ENCODE results near the gene OGFOD3.
"Not testable (repeated sequence)": the region's sequence is repeated elsewhere in the genome, so short reads cannot be mapped to it uniquely, and the experiment has no call there.

The OGFOD3 gene, protein sequence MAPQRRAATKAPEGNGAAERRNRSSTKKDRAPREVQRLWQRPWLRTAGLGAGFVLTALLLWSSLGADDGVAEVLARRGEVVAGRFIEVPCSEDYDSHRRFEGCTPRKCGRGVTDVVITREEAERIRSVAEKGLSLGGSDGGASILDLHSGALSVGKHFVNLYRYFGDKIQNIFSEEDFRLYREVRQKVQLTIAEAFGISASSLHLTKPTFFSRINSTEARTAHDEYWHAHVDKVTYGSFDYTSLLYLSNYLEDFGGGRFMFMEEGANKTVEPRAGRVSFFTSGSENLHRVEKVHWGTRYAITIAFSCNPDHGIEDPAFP

DNA sequence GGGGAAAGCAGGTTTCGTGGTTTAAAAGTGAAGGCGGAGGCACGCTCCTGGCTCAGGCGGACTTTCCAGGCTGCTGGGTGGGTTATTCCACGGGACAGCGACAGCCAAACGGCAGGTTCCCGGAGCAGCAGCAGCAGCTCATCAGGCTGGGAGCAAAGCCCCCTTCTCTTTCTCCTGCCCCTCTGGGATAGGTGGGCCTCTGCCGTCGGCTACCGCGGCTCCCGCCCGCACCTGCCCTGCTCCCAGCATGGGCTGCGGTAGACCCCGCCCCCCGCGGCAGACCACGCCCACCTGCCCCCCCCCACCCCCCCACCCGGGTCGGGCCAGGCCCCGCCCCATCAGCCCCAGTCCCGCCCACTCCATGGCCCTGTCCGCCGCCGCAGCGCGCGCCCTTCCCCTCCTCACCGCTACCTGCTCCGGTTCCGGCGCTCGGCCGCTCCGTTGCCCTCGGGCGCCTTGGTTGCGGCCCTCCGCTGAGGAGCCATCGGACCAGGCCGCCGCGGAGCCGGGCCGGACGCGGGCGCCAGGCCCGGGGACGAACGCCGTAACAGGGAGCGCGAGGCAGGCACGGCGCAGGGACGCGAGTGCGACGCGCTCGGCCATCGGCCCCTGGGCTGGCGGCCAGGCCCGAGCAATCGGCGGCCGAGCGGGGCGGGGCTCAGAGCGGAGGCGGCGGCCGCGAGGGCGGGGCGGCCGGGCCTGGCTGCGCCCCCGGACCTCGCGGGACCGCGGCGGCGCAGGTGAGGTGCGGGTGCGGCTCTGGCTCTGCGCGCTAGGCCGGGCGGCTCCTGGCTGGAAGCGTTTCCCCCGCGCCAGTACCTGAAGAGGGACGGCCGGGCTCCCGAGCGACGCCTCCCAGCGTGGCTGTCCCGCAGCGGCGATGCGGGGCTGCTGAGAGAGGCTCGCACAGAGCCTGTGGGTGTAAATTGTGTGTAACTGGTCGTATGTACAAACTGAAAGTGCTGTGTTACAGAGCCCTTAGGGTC is at the start of gene OGFOD3, which contains the start of gene HEXD:
Gene OGFOD3 (minus strand): TSS at position 586 of the 986 bp plus-strand sequence. CDS start 101 bp downstream, at position 485.
Gene HEXD (plus strand): TSS at position 347 of the 986 bp plus-strand sequence. CDS start 1,453 bp downstream, outside the sequence.
- H3K4me1 ChIP-seq (ENCODE audit: insufficient read depth, low read length) = no peaks in the 10 kb centered on the region
- no peak within 1 kb of the TSS for H3K27ac ChIP-seq (ENCODE audit: low read length)
- peak within 1 kb of the TSS; percentile 83 for H3K4me3 ChIP-seq (ENCODE audit: low read length)
- H3K9ac ChIP-seq (ENCODE audit: low read depth, low read length) = peak within 1 kb of the TSS; percentile 77; the same call in 1 of the 2 replicates
- no peaks in the 10 kb centered on the region; the same call in 1 of the 2 replicates for H3K9me3 ChIP-seq (ENCODE audit: insufficient read depth, low read depth, low read length)
- peaks cover 10% of the 10 kb centered on the region; the same call in 1 of the 2 replicates for H3K36me3 ChIP-seq (ENCODE audit: insufficient read depth, low read depth, low read length)
- H3K27me3 ChIP-seq (ENCODE audit: insufficient read depth, low read length) = peaks cover 10% of the 10 kb centered on the region; the same call in 1 of the 2 replicates

DNA sequence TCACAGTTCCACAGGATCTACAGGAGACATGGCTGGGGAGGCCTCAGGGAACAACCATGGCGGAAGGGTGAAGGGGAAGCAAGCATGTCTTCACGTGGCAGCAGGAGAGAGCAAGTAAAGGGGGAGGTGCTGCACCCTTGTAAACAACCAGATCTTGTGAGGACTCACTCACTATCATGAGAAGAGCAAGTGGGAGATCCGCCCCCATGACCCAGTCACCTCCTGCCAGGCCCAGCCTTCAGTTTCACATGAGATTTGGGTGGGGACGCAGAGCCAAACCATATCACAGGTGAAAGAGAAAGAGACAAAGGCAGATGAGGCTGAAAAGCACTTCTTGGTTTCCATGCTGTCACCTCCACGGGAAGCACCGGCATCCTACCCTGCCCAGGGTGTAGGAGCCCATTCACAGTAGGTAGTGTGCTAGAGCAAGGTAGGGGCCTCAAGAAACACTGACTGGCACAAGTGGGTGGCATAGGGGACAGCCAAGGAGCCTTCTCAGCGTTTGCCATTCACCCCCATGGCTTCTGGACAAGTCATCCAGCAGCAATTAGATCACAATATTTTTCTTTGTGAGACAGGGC is 46.7 kb upstream of the OGFOD3 start:
- Histone ChIP-seq H3K9me3 (ENCODE audit: insufficient read depth, low read depth, low read length) (no peaks in the 10 kb centered on the region), H3K4me1 (ENCODE audit: insufficient read depth, low read length) (no peaks in the 10 kb centered on the region), H3K27me3 (ENCODE audit: insufficient read depth, low read length) (no peaks in the 10 kb centered on the region), H3K9ac (ENCODE audit: low read depth, low read length) (no peak overlapping the region), H3K36me3 (ENCODE audit: insufficient read depth, low read depth, low read length) (peaks cover 75% of the 10 kb centered on the region), H3K4me3 (ENCODE audit: low read length) (no peak overlapping the region), H3K27ac (ENCODE audit: low read length) (no peak overlapping the region)

DNA sequence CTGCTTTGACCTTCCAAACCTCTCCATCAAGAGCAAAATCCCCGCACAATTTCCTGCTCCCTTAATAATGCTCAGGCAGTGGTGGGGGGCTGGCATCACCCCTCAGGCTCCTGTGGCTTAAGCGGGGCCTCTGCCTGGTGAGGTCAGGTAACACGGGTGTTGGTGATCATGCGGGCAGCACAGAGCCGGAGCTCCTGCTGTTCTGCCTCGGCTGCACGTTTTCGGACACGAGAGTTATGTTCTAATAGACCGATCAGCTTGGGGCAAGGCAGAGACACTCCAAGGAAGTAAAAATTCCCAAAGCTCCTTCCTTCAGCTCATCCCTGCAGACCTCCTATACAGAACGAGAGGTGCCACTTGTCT is 46.2 kb upstream of the OGFOD3 start:
- H3K4me1 ChIP-seq (ENCODE audit: insufficient read depth, low read length) = no peaks in the 10 kb centered on the region
- no peak overlapping the region for H3K9ac ChIP-seq (ENCODE audit: low read depth, low read length)
- H3K27me3 ChIP-seq (ENCODE audit: insufficient read depth, low read length) = no peaks in the 10 kb centered on the region
- H3K27ac ChIP-seq (ENCODE audit: low read length) = no peak overlapping the region
- no peak overlapping the region for H3K4me3 ChIP-seq (ENCODE audit: low read length)
- peaks cover 69% of the 10 kb centered on the region for H3K36me3 ChIP-seq (ENCODE audit: insufficient read depth, low read depth, low read length)
- H3K9me3 ChIP-seq (ENCODE audit: insufficient read depth, low read depth, low read length) = no peaks in the 10 kb centered on the region

DNA sequence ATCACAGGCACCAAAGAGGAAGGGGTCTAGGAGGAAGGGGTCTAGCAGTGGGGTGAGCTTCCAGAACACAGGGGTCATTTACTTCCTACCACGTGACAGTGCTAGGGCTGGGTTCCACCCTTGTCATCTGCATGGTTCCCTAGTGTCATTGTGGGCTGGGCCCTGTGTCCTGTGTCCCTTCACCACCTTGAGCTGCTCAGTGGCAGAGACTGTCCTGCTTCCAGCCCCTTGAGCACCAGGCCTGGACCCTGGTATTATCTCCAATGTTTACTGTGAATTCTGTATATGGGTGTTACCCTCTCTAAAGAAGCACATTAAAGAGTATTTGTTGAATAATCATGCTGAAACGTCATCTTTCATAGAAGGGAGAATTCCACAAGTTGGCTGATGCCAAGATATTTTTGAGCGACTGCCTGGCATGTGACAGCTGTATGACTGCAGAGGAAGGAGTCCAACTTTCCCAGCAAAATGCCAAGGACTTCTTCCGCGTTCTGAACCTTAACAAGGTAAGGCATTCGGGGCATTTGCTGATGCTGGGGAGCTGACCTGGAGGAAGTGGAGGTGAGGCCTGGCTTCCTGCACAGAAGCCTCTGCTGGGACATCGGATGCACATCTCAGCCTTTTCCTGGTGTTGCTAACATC is 45.7 kb upstream of the OGFOD3 start:
- no peaks in the 10 kb centered on the region for H3K9me3 ChIP-seq (ENCODE audit: insufficient read depth, low read depth, low read length)
- peaks cover 64% of the 10 kb centered on the region for H3K36me3 ChIP-seq (ENCODE audit: insufficient read depth, low read depth, low read length)
- no peak overlapping the region for H3K27ac ChIP-seq (ENCODE audit: low read length)
- H3K9ac ChIP-seq (ENCODE audit: low read depth, low read length) = no peak overlapping the region; the same call in 1 of the 2 replicates
- no peaks in the 10 kb centered on the region for H3K27me3 ChIP-seq (ENCODE audit: insufficient read depth, low read length)
- H3K4me1 ChIP-seq (ENCODE audit: insufficient read depth, low read length) = no peaks in the 10 kb centered on the region
- H3K4me3 ChIP-seq (ENCODE audit: low read length) = no peak overlapping the region

DNA sequence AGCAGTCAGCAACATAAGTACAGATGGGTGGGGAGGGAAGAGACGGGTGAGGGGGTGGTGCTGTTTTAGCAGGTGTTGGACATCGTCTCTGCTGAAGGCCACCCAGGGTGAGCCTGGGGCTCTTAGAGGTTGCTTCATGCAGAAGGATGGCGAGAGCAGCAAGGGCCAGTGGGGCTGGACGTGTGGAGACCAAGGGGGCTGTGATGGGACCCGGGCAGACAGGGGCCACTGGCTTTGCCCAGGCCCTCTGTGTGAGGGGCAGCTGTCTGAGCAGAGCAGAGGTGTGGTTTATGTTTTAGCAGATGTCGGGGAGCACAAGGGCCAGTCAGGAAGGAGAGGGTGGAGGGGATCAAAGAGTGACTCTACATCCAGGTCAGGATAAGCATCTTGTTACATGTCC is 45.0 kb upstream of the OGFOD3 start:
- no peaks in the 10 kb centered on the region for H3K27me3 ChIP-seq (ENCODE audit: insufficient read depth, low read length)
- peaks cover 58% of the 10 kb centered on the region for H3K36me3 ChIP-seq (ENCODE audit: insufficient read depth, low read depth, low read length)
- no peak overlapping the region for H3K27ac ChIP-seq (ENCODE audit: low read length)
- H3K4me3 ChIP-seq (ENCODE audit: low read length) = no peak overlapping the region
- H3K9ac ChIP-seq (ENCODE audit: low read depth, low read length) = no peak overlapping the region
- no peaks in the 10 kb centered on the region for H3K9me3 ChIP-seq (ENCODE audit: insufficient read depth, low read depth, low read length)
- H3K4me1 ChIP-seq (ENCODE audit: insufficient read depth, low read length) = no peaks in the 10 kb centered on the region

DNA sequence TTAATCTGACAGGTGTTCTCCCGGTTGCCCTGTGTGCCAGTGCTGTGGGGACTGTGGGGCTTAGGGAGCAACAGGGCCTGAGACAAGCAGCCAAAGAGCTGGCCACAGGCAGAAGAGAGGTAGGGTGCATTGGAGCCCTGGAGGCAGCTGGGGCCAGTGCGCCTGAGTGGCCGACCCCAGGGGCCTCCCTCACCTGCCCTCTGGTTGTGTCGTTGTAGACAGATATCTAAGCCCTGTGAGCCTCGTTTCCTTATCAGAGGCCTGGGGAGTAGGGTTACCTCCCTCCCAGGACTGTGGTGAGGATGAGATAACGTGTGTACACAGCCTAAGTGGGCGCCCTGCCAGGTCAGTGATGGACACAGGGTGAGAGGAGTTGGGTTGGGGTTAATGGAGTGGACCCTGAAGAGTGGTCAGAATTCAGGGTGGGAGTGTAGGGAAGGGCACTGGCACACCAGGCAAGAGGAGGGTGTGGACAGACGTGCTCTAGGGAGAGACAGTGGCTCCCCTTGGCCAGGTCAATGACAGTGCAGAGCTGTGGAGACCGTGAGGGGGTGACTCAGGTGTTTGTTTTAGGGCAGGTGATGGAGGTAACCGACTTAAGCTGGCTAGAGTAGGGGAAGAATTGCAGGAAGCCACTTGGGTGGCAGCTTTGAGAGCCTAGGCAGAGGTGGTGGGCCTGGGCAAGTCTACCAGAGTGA is 43.6 kb upstream of the OGFOD3 start:
- Histone ChIP-seq H3K9me3 (ENCODE audit: insufficient read depth, low read depth, low read length) (no peaks in the 10 kb centered on the region), H3K9ac (ENCODE audit: low read depth, low read length) (no peak overlapping the region), H3K27ac (ENCODE audit: low read length) (no peak overlapping the region), H3K4me1 (ENCODE audit: insufficient read depth, low read length) (peaks cover 5% of the 10 kb centered on the region; the same call in 1 of the 2 replicates), H3K4me3 (ENCODE audit: low read length) (no peak overlapping the region), H3K27me3 (ENCODE audit: insufficient read depth, low read length) (no peaks in the 10 kb centered on the region), H3K36me3 (ENCODE audit: insufficient read depth, low read depth, low read length) (peaks cover 54% of the 10 kb centered on the region)

DNA sequence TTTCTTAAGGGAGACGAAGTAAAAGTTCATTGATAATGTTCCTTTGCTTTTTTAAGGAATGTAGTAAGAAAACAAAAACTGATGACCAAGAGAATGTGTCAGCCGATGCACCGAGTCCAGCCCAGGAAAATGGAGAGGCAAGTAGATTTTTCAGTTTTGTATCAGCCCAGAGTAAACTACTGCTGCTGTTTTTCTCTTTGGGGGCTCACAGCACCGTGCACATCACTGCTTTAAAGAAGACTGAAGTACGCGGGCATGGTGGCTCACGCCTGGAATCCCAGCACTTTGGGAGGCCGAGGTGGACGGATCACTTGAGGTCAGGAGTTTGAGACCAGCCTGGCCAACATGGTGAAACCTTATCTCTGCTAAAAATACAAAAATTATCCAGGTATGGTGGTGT is 41.5 kb upstream of the OGFOD3 start:
- not testable (repeated sequence) for H3K27ac ChIP-seq (ENCODE audit: low read length); H3K4me1 ChIP-seq (ENCODE audit: insufficient read depth, low read length); H3K9ac ChIP-seq (ENCODE audit: low read depth, low read length); H3K4me3 ChIP-seq (ENCODE audit: low read length); H3K27me3 ChIP-seq (ENCODE audit: insufficient read depth, low read length); H3K9me3 ChIP-seq (ENCODE audit: insufficient read depth, low read depth, low read length)
- peaks cover 34% of the 10 kb centered on the region for H3K36me3 ChIP-seq (ENCODE audit: insufficient read depth, low read depth, low read length)

DNA sequence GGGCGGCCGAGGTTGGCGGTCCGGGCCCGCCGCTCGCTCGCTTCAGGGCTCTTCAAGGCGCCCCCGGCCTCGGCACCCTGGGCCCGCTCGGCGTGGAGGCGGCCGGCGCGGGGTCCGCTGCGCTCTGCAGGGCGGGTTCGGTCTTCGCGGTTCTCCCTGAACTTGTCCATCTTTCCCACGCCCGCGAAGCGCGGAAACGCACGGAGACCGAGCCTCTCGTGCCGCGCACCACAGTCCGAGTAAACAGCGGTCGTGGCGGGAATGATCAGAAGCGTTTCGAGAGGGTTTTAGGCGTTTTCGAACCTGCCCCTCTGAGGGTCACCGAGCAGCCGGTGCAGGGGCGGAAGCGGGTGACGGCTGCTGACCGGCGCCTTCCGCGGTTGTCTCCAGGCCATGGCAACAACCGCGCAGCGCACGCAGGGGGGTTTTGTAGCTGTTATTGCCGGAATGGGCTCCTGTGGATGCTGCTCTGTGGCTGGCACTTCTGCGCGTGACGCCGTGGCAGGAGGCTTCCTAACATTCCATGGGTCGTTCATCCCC is 40.6 kb upstream of the OGFOD3 start:
- H3K27me3 ChIP-seq (ENCODE audit: insufficient read depth, low read length) = no peaks in the 10 kb centered on the region
- peak overlapping the region; percentile 88 for H3K4me3 ChIP-seq (ENCODE audit: low read length)
- H3K9me3 ChIP-seq (ENCODE audit: insufficient read depth, low read depth, low read length) = no peaks in the 10 kb centered on the region
- no peak overlapping the region for H3K27ac ChIP-seq (ENCODE audit: low read length)
- peaks cover 24% of the 10 kb centered on the region for H3K36me3 ChIP-seq (ENCODE audit: insufficient read depth, low read depth, low read length)
- H3K9ac ChIP-seq (ENCODE audit: low read depth, low read length) = peak overlapping the region; percentile 78; the same call in 1 of the 2 replicates
- peaks cover 5% of the 10 kb centered on the region; the same call in 1 of the 2 replicates for H3K4me1 ChIP-seq (ENCODE audit: insufficient read depth, low read length)

DNA sequence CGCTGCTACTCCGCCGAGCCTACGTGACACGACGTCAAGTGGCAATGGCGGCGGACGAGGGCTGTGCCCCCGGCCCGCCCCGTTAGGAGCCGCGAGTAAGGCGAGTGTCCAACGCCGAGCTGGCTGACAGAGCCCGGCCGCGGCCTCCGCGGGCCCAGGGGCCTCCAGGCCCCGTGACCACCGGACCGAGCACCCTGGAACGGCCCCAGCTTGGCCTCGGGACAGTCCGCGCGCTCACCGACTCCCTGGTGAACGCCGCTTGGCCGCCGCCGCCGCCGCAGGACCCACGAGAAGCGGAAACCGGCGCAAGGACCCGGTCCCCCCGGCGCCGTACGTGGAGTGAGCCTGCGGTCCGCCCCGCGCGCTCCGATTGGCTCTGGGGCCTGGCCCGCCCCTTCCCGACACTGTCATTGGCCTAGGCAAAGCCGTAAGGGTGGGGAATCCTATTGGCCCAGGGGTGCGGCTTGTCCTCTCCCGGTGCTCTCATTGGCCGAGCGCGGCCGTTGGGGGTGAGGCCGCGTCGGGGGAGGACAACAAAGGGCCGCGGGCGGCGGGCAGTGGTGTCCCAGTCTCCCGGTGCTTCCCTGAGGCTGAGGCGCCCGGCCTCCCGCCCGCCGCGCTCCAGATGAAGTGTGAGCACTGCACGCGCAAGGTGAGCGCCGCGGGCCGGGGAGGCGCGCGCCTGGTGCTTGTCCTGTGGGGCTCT is 39.9 kb upstream of the OGFOD3 start, which contains the start of gene NARF:
Gene NARF (plus strand): TSS at position 563 of the 706 bp plus-strand sequence. CDS start 63 bp downstream, at position 626.
- Histone ChIP-seq H3K9me3 (ENCODE audit: insufficient read depth, low read depth, low read length) (no peaks in the 10 kb centered on the region), H3K27me3 (ENCODE audit: insufficient read depth, low read length) (no peaks in the 10 kb centered on the region), H3K4me1 (ENCODE audit: insufficient read depth, low read length) (peaks cover 5% of the 10 kb centered on the region; the same call in 1 of the 2 replicates), H3K4me3 (ENCODE audit: low read length) (peak within 1 kb of the TSS; percentile 88), H3K27ac (ENCODE audit: low read length) (no peak within 1 kb of the TSS), H3K36me3 (ENCODE audit: insufficient read depth, low read depth, low read length) (peaks cover 21% of the 10 kb centered on the region), H3K9ac (ENCODE audit: low read depth, low read length) (peak within 1 kb of the TSS; percentile 89)

DNA sequence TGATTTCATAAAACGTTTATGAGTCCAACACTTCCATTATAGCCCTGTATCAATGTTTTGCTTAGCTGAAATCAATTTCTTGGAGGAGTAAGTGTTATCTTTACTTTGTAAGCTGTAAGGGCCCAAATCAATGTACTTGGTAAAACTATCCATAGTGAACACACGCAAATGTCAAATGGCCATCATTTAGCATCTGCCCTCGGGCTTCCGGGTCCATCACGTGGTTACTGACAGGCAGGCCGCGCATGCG is 39.5 kb upstream of the OGFOD3 start:
- H3K27ac ChIP-seq (ENCODE audit: low read length) = no peak overlapping the region
- no peaks in the 10 kb centered on the region for H3K27me3 ChIP-seq (ENCODE audit: insufficient read depth, low read length)
- H3K4me3 ChIP-seq (ENCODE audit: low read length) = peak overlapping the region; percentile 88
- peak overlapping the region; percentile 89 for H3K9ac ChIP-seq (ENCODE audit: low read depth, low read length)
- no peaks in the 10 kb centered on the region for H3K9me3 ChIP-seq (ENCODE audit: insufficient read depth, low read depth, low read length)
- H3K36me3 ChIP-seq (ENCODE audit: insufficient read depth, low read depth, low read length) = peaks cover 17% of the 10 kb centered on the region
- peaks cover 5% of the 10 kb centered on the region; the same call in 1 of the 2 replicates for H3K4me1 ChIP-seq (ENCODE audit: insufficient read depth, low read length)
